ENCODE measurements around the gene IGFLR1. TPM values are rescaled to one million over a fixed set of nuclear protein-coding genes. Genes with fewer than 3 reads are reported as not detected.

The IGFLR1 gene
- total RNA-seq, 1 donor from 2014 or later, result 3.1 TPM

- no peak overlapping the region for H3K27ac Mint-ChIP-seq (ENCODE audit: unreplicated experiment)
- H3K4me1 Mint-ChIP-seq (ENCODE audit: unreplicated experiment), result peaks cover 3% of the 10 kb centered on the region
- no peaks in the 10 kb centered on the region for H3K36me3 Mint-ChIP-seq (ENCODE audit: unreplicated experiment)
- H3K4me3 Mint-ChIP-seq (ENCODE audit: unreplicated experiment), result no peak overlapping the region
- no peaks in the 10 kb centered on the region for H3K9me3 Mint-ChIP-seq (ENCODE audit: unreplicated experiment)
- TF ChIP-seq, protein P1, sequence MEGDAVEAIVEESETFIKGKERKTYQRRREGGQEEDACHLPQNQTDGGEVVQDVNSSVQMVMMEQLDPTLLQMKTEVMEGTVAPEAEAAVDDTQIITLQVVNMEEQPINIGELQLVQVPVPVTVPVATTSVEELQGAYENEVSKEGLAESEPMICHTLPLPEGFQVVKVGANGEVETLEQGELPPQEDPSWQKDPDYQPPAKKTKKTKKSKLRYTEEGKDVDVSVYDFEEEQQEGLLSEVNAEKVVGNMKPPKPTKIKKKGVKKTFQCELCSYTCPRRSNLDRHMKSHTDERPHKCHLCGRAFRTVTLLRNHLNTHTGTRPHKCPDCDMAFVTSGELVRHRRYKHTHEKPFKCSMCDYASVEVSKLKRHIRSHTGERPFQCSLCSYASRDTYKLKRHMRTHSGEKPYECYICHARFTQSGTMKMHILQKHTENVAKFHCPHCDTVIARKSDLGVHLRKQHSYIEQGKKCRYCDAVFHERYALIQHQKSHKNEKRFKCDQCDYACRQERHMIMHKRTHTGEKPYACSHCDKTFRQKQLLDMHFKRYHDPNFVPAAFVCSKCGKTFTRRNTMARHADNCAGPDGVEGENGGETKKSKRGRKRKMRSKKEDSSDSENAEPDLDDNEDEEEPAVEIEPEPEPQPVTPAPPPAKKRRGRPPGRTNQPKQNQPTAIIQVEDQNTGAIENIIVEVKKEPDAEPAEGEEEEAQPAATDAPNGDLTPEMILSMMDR (IDR thresholded peaks at IDR 0.05), result no peak
- H3K27me3 Mint-ChIP-seq (ENCODE audit: unreplicated experiment), result peaks cover 3% of the 10 kb centered on the region
- no peak for DNase-seq (ENCODE audit: extremely low spot score, unreplicated experiment)
Measured at GRCh38 chr19:35703343-35703742, 38.9 kb downstream of the IGFLR1 start.

GRCh38 chr19:35702223-35703012, 39.8 kb downstream of the IGFLR1 start:
- Mint-ChIP-seq H3K9me3 (ENCODE audit: unreplicated experiment) (no peaks in the 10 kb centered on the region), H3K4me3 (ENCODE audit: unreplicated experiment) (peak overlapping the region; percentile 99), H3K27me3 (ENCODE audit: unreplicated experiment) (peaks cover 3% of the 10 kb centered on the region), H3K27ac (ENCODE audit: unreplicated experiment) (peak overlapping the region; percentile 91), H3K4me1 (ENCODE audit: unreplicated experiment) (peaks cover 3% of the 10 kb centered on the region), H3K36me3 (ENCODE audit: unreplicated experiment) (no peaks in the 10 kb centered on the region)
- peak; percentile 97 for DNase-seq (ENCODE audit: extremely low spot score, unreplicated experiment)
- TF ChIP-seq, protein P1 (IDR thresholded peaks at IDR 0.05), result no peak

- H3K4me3 Mint-ChIP-seq (ENCODE audit: unreplicated experiment), result no peak overlapping the region
- H3K9me3 Mint-ChIP-seq (ENCODE audit: unreplicated experiment), result no peaks in the 10 kb centered on the region
- H3K27me3 Mint-ChIP-seq (ENCODE audit: unreplicated experiment), result no peaks in the 10 kb centered on the region
- H3K36me3 Mint-ChIP-seq (ENCODE audit: unreplicated experiment), result no peaks in the 10 kb centered on the region
- TF ChIP-seq, protein P1 (IDR thresholded peaks at IDR 0.05), result no peak
- H3K4me1 Mint-ChIP-seq (ENCODE audit: unreplicated experiment), result no peaks in the 10 kb centered on the region
- no peak for DNase-seq (ENCODE audit: extremely low spot score, unreplicated experiment)
- no peak overlapping the region for H3K27ac Mint-ChIP-seq (ENCODE audit: unreplicated experiment)
Measured at GRCh38 chr19:35696835-35697234, 45.4 kb downstream of the IGFLR1 start.

DNA sequence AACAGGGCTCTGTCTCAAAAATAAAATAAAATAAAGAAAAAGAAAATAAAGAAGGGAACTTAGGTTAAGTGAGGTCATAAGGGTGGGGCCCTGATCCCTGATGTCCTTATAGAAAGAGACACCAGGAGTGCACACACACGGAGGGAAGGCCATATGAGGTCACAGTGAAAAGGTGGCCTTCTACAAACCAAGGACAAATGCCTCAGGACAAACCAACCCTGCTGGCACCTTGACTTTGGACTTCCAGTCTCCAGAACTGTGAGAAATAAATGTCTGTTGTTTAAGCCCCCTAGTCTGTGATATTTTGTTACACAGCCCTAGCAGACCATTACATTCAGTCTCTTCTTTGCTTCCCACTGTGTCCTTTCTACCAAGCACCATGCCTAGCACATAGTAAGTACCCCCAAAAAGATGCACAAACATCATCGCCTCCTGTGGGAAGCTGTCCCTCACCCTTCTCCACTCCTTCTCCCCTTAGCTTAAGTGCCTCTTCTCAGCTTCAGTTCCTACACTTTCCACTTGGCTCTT, 46.3 kb downstream of the IGFLR1 start:
- H3K27me3 Mint-ChIP-seq (ENCODE audit: unreplicated experiment), result no peaks in the 10 kb centered on the region
- no peak overlapping the region for H3K4me3 Mint-ChIP-seq (ENCODE audit: unreplicated experiment)
- no peaks in the 10 kb centered on the region for H3K9me3 Mint-ChIP-seq (ENCODE audit: unreplicated experiment)
- no peaks in the 10 kb centered on the region for H3K36me3 Mint-ChIP-seq (ENCODE audit: unreplicated experiment)
- no peaks in the 10 kb centered on the region for H3K4me1 Mint-ChIP-seq (ENCODE audit: unreplicated experiment)
- DNase-seq (ENCODE audit: extremely low spot score, unreplicated experiment), result no peak
- H3K27ac Mint-ChIP-seq (ENCODE audit: unreplicated experiment), result no peak overlapping the region
- TF ChIP-seq, protein P1 (IDR thresholded peaks at IDR 0.05), result no peak

DNA sequence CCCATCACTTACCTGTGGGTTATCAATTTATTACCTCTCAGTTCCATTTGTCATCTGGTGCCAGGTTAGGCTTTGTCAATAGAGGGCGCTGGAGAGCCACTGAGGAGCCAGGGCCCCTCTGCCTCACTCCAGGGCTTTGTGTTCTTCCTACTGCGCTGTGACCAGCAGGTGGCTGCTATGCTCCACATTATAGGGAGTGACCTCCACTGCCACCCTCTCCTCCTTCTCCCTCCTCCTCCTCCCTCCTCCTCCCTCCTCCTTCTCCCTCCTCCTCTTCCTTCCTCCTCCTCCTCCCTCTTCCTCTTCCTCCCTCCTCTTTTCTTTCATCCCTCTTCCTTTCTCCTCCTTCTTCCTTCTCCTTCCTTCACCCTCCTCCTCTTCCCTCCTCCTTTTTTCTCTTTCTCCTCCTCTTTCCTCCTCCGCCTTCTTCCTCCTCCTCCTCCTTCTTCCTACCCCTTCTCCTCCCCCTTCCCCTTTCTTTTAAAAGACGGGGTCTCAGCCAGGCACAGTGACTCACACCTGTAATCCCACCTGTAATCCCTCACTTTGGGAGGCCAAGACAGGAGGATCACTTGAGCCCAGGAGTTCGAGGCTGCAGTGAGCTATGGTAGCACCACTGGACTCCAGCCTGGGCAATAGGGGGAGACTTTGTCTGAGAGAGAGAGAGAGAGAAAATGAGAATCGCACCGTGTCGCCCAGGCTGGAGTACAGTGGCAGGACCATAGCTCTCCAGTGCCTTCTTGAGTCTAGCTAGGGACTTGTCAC, 48.2 kb downstream of the IGFLR1 start:
- peaks cover 4% of the 10 kb centered on the region for H3K27me3 Mint-ChIP-seq (ENCODE audit: unreplicated experiment)

More for the DNA sequence above, 48.2 kb downstream of the IGFLR1 start:
- Mint-ChIP-seq H3K36me3 (ENCODE audit: unreplicated experiment) (no peaks in the 10 kb centered on the region), H3K27ac (ENCODE audit: unreplicated experiment) (no peak overlapping the region), H3K9me3 (ENCODE audit: unreplicated experiment) (no peaks in the 10 kb centered on the region), H3K4me1 (ENCODE audit: unreplicated experiment) (no peaks in the 10 kb centered on the region), H3K4me3 (ENCODE audit: unreplicated experiment) (no peak overlapping the region)
- TF ChIP-seq, protein P1 (IDR thresholded peaks at IDR 0.05), result peak; percentile 99
- DNase-seq (ENCODE audit: extremely low spot score, unreplicated experiment), result peak; percentile 94

Measured in osteocyte (in vitro differentiated cells).